ENCODE measurements around the gene PNMA8C.
"Not testable (repeated sequence)": the region's sequence is repeated elsewhere in the genome, so short reads cannot be mapped to it uniquely, and the experiment has no call there.

The PNMA8C gene

GRCh38 chr19:46446021-46446420, 17.3 kb upstream of the PNMA8C start:
- no peak for DNase-seq

GRCh38 chr19:46442808-46443450, 14.2 kb upstream of the PNMA8C start:
- DNase-seq, result no peak

DNA sequence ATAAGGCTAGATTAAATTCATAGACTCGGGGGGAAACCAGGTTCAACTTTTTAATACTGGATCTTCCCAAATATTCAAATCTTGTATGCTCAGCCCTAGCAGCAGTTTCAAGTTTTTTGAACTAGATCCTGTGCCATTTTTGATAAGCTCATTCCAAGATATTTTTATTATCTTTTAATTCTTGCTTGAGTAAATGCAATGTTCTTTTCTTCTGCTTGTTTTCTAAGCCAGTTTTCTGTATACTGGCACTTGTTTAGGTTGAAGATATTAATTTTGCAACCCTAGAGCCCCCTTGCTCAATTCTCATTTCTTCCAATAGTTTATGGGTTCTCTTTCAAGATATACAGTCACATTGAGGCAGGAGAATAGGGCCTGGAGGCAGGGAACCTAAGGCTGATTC, 13.1 kb upstream of the PNMA8C start:
- no peak for DNase-seq

GRCh38 chr19:46435689-46436088, 7.0 kb upstream of the PNMA8C start:
- DNase-seq, result not testable (repeated sequence)

- DNase-seq, result no peak
These were observed 6.3 kb upstream of the PNMA8C start for GRCh38 chr19:46435009-46435408.

GRCh38 chr19:46433470-46433869, 4.7 kb upstream of the PNMA8C start:
- DNase-seq, result not testable (repeated sequence)

DNA sequence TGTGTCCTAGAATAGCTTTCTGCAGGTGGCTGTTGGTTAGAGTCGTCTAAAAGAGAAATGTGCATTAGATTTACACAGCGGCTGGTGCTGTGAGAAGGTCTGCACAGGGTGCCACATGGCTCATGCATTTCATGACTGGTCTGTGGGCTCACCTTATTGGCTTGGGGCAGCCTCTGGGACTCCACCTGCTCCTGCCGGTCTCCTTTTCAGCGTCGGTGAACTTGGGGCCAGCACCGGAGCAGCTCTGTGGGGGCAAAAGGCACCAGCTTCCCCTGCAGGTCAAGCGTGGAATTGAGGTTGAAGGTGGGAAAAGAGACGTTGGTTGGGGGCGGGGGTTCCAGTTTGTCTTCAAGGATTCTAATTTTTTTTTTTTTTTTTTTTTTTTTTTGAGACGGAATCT, 3.1 kb upstream of the PNMA8C start:
- no peak for DNase-seq

DNA sequence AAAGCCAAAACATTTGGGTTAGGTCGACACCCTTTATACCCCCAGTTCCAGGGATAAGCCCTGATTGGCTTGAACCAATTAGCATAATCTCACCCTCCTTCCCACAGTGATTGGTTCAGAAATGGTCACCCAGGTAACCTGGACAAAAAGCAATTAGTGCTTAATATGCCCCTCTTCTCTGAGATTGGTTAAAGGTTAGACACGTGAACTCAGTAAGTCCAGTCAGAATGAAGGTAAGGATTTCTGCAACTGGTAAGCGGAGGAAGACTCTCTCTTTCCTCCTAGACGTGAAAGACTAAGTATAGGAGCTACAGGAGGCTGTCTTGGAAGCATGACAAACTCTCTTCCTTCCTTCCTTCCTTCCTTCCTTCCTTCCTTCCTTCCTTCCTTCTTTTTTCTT, 1.3 kb upstream of the PNMA8C start:
- no peak for DNase-seq

- no peak for DNase-seq
These were observed 1.2 kb downstream of the PNMA8C start for GRCh38 chr19:46427518-46428045.

- DNase-seq, result peak; percentile 70
These were observed 2.1 kb downstream of the PNMA8C start for GRCh38 chr19:46426506-46427162.

GRCh38 chr19:46426035-46426505, 2.7 kb downstream of the PNMA8C start:
- no peak for DNase-seq

- DNase-seq, result no peak
These were observed 5.5 kb downstream of the PNMA8C start for GRCh38 chr19:46423188-46423587.

GRCh38 chr19:46422344-46422743, 6.4 kb downstream of the PNMA8C start:
- DNase-seq, result no peak

GRCh38 chr19:46420056-46420455, 8.7 kb downstream of the PNMA8C start:
- no peak for DNase-seq

GRCh38 chr19:46415804-46416709, 12.7 kb downstream of the PNMA8C start:
- peak; percentile 65 for DNase-seq

GRCh38 chr19:46414899-46415298, 13.8 kb downstream of the PNMA8C start:
- not testable (repeated sequence) for DNase-seq

GRCh38 chr19:46413262-46414031, 15.3 kb downstream of the PNMA8C start, which contains the start of gene CCDC8:
CCDC8 (minus strand) TSS chr19:46413564; CDS start chr19:46412810, 754 bp downstream.
- DNase-seq, result no peak

DNA sequence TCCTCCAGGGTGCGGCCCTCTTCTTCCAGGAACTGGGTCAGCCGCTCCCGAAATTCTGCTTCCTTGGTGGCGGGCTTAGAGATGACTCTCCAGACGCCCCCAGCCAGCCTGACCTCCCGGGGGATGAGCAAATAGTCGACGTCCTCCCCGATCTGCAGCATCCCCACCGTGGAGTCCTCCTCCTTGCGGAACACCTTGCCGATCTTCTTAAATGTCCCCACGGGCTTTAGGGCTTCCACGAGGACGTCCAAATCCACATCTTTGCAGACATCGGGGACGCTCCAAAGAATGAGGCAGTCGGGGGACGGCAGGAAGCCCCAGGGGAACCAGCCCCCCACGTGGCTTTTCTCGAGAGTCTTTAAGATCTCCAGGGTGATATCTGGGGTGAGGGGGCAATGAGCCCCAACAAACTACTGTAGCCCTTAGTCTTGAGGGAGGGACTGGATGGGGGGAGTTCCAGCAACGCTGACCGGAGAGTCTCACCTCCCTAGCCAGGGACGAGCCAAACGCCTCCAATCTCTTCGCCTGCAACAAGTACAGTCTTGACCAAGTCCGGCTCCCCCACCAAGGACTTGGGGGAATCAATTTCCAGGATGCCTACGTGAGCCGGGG, 16.0 kb downstream of the PNMA8C start:
- DNase-seq, result no peak

GRCh38 chr19:46411925-46412649, 16.6 kb downstream of the PNMA8C start:
- DNase-seq, result no peak

DNA sequence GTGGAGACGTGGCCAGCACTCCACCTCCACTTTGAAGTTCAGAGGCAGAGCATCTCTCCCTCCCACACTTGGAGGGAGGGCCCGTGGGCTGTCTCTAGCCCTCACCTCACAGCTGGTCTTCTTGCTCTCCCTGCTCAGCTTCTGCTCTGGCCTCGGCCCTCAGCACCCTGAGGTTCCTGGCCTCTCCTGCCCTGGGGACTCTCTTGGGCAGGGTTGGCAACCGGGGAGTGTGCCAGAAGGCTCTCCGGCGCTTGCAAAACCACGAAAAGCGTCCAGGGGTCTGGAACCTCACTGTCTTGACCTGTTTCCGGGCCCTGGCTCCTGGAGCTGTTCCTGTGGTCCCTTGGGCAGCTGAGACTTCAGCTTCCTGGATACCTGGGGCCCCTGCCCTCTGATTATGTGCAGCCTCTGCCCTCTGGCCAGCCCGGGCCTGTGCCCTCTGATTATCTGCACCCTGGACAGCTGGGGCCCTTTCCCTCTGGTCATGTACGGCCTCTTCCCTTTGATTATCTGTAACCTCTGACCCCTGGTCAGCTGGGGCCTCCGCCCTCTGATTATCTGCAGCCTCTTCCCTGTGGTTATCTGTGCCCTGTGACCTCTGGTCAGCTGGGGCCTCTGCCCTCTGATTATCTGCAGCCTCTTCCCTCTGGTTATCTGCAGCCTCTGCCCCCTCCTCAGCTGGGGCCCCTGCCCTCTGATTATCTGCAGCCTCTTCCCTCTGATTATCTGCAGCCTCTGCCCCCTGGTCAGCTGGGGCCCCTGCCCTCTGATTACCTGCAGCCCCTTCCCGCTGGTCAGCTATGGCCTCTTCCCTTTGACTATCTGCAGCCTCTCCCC, 17.4 kb downstream of the PNMA8C start:
- DNase-seq, result no peak

Data from NCI-H187 treated with DMSO at 0.1 percent for 48 hours (cell line).